NT2/D1 (cell line): ENCODE results near the gene NR2C2.

Experiments used
- SUZ12 ChIP-seq: IDR thresholded peaks from 2 replicates; pipeline ENCODE4 v1.6.1; 2011; ENCODE audit not compliant: insufficient read length, insufficient read depth; ENCODE audit errors: extremely low read depth
- YY1 ChIP-seq: IDR thresholded peaks from 2 replicates; pipeline ENCODE4 v1.6.1; 2011; ENCODE audit not compliant: insufficient read length, insufficient read depth
- ZNF274 ChIP-seq: IDR thresholded peaks from 2 replicates; pipeline ENCODE4 v1.6.1; 2011; ENCODE audit warnings: mild to moderate bottlenecking, low read depth, low read length

- TF ChIP-seq YY1 = no peak
- no peak for TF ChIP-seq SUZ12
- no peak for TF ChIP-seq ZNF274
Observed at GRCh38 chr3:15033103-15033502, 85.7 kb downstream of the NR2C2 start.
